Body of pancreas (tissue), 4 donors: ENCODE data around the gene CEBPA.
"Not testable (repeated sequence)": the region's sequence is repeated elsewhere in the genome, so short reads cannot be mapped to it uniquely, and the experiment has no call there.

ENCODE experiments used
- CTCF ChIP-seq, 7 experiments: fragments of 450-650 bp in 4 of 7; fragments of 200-600 bp in 3 of 7; sonication (generic) in 3 of 7; IDR thresholded peaks; one replicate each; pipeline ENCODE4 v1.5.1; 2016 to 2019; ENCODE audit warnings: antibody characterized with exemption in 7 of 7
- POLR2A ChIP-seq, 3 donors: fragments of 450-650 bp; IDR thresholded peaks; one replicate each; pipeline ENCODE4 v1.6.1; 2016; ENCODE audit warnings: antibody characterized with exemption in 3 of 3, mild to moderate bottlenecking in 2 of 3

- TF ChIP-seq POLR2A, CTCF (IDR thresholded peaks at IDR 0.05): not testable (repeated sequence)
Measured at GRCh38 chr19:33295046-33295445, 7.3 kb downstream of the CEBPA start.
